Ishikawa (cell line): ENCODE data around the gene C3AR1.
A peak's percentile ranks its signal among the peaks of the same experiment; 100 is the strongest.

Source experiments
- CEBPB ChIP-seq: IDR thresholded peaks from 2 replicates; pipeline ENCODE4 v1.6.1; 2012
- CREB1 ChIP-seq: IDR thresholded peaks from 2 replicates; pipeline ENCODE4 v1.6.1; 2012; ENCODE audit warnings: low read depth
- EGR1 ChIP-seq: IDR thresholded peaks from 2 replicates; pipeline ENCODE4 v1.6.1; 2012
- EP300 ChIP-seq: IDR thresholded peaks from 2 replicates; pipeline ENCODE4 v1.6.1; 2012; ENCODE audit warnings: borderline replicate concordance
- FOXM1 ChIP-seq: IDR thresholded peaks from 2 replicates; pipeline ENCODE4 v1.6.1; 2012; ENCODE audit warnings: low read depth, borderline replicate concordance
- NFIC ChIP-seq: IDR thresholded peaks from 2 replicates; pipeline ENCODE4 v1.6.1; 2012
- RAD21 ChIP-seq: IDR thresholded peaks from 2 replicates; pipeline ENCODE4 v1.6.1; 2012; ENCODE audit warnings: low read depth
- TAF1 ChIP-seq: IDR thresholded peaks from 2 replicates; pipeline ENCODE4 v1.6.1; 2012; ENCODE audit warnings: low read depth, mild to moderate bottlenecking
- TCF12 ChIP-seq: IDR thresholded peaks from 2 replicates; pipeline ENCODE4 v1.6.1; 2012; ENCODE audit warnings: low read depth
- TEAD4 ChIP-seq: IDR thresholded peaks from 2 replicates; pipeline ENCODE4 v1.6.1; 2012
- YY1 ChIP-seq: IDR thresholded peaks from 2 replicates; pipeline ENCODE4 v1.6.1; 2012; ENCODE audit warnings: low read depth
- ZBTB7A ChIP-seq: IDR thresholded peaks from 2 replicates; pipeline ENCODE4 v1.6.1; 2012; ENCODE audit warnings: low read depth
- TF ChIP-seq, protein P1 (sequence below): IDR thresholded peaks from 2 replicates; pipeline ENCODE4 v1.6.1; 2012
- TF ChIP-seq, protein P2 (sequence below): IDR thresholded peaks from 2 replicates; pipeline ENCODE4 v1.6.1; 2012; ENCODE audit warnings: low read depth, mild to moderate bottlenecking
- TF ChIP-seq, protein P3 (sequence below): IDR thresholded peaks from 2 replicates; pipeline ENCODE4 v1.6.1; 2012

Gene C3AR1

DNA sequence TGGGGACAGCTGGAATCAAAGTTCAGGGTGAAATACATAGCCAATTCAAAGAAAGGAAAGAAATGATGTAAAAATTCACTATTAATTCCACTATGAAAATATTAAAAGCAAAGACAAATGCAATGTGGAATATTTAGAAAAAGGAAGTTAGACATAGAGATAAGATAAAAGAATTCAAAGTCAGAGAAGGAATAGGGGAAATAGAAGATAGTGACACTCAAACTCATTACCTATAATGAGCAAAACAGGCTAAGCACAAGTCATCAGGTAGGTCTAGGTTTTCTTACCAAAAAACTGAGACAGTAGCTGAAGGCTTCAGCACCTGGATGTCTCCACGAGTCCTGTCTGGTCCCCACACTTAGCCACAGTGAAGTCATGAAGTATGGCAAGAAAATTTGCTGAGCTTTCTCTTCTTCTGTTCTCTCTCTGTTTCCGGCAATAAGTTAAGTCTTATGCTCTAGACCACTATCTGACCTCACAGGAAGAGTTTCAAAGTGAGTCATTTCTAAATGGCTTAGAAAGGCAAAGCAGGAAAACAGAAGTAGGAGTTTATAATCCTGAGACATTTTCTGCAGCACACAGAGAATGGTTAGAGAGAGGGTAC, at the start of gene C3AR1:
Gene C3AR1, minus strand, starts transcription at position 369 of the 604 bp plus-strand sequence. CDS start 6,174 bp downstream, outside the sequence.
- no peak for TF ChIP-seq RAD21
- TF ChIP-seq ZBTB7A: no peak
- TF ChIP-seq, protein P1, sequence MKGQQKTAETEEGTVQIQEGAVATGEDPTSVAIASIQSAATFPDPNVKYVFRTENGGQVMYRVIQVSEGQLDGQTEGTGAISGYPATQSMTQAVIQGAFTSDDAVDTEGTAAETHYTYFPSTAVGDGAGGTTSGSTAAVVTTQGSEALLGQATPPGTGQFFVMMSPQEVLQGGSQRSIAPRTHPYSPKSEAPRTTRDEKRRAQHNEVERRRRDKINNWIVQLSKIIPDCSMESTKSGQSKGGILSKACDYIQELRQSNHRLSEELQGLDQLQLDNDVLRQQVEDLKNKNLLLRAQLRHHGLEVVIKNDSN: no peak
- TF ChIP-seq FOXM1: no peak
- TF ChIP-seq, protein P2, sequence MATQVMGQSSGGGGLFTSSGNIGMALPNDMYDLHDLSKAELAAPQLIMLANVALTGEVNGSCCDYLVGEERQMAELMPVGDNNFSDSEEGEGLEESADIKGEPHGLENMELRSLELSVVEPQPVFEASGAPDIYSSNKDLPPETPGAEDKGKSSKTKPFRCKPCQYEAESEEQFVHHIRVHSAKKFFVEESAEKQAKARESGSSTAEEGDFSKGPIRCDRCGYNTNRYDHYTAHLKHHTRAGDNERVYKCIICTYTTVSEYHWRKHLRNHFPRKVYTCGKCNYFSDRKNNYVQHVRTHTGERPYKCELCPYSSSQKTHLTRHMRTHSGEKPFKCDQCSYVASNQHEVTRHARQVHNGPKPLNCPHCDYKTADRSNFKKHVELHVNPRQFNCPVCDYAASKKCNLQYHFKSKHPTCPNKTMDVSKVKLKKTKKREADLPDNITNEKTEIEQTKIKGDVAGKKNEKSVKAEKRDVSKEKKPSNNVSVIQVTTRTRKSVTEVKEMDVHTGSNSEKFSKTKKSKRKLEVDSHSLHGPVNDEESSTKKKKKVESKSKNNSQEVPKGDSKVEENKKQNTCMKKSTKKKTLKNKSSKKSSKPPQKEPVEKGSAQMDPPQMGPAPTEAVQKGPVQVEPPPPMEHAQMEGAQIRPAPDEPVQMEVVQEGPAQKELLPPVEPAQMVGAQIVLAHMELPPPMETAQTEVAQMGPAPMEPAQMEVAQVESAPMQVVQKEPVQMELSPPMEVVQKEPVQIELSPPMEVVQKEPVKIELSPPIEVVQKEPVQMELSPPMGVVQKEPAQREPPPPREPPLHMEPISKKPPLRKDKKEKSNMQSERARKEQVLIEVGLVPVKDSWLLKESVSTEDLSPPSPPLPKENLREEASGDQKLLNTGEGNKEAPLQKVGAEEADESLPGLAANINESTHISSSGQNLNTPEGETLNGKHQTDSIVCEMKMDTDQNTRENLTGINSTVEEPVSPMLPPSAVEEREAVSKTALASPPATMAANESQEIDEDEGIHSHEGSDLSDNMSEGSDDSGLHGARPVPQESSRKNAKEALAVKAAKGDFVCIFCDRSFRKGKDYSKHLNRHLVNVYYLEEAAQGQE: no peak
- no peak for TF ChIP-seq CEBPB
- no peak for TF ChIP-seq NFIC
- no peak for TF ChIP-seq TEAD4
- TF ChIP-seq EP300: no peak
- no peak for TF ChIP-seq TAF1
- TF ChIP-seq EGR1: no peak
- TF ChIP-seq CREB1: no peak
- no peak for TF ChIP-seq YY1
- no peak for TF ChIP-seq TCF12
- TF ChIP-seq, protein P3, sequence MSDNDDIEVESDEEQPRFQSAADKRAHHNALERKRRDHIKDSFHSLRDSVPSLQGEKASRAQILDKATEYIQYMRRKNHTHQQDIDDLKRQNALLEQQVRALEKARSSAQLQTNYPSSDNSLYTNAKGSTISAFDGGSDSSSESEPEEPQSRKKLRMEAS: no peak

DNA sequence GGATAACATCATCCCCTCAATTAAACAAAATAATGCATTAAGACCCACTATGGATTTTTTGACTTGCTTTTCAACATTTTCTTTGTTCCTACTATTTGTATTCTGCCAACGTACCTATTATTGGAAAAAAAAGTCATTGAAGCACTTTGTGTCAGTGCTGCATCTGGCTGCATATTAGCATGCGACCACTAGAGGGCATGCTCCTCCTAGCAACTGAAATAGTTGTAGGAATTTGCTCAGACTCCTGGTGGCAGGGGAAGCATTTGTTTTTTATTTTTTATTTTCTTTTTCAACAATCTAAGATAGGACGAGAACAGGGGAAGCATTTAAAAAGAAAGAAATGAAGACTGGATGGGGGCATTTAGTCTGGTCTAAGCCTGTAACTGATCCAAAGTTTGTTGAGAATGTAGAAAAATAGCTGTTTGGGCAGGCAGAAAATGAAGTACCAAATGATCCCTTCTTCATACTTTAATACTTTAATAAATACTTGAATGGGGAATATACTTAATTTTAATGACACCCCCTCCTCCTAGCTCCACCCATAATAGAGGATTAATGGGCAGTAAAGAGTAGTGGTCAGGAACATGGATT, 42.7 kb upstream of the C3AR1 start:
- TF ChIP-seq, protein P3: no peak
- TF ChIP-seq TEAD4 (peak; percentile 30; the same call in 1 of the 2 replicates), RAD21 (peak; percentile 98)

DNA sequence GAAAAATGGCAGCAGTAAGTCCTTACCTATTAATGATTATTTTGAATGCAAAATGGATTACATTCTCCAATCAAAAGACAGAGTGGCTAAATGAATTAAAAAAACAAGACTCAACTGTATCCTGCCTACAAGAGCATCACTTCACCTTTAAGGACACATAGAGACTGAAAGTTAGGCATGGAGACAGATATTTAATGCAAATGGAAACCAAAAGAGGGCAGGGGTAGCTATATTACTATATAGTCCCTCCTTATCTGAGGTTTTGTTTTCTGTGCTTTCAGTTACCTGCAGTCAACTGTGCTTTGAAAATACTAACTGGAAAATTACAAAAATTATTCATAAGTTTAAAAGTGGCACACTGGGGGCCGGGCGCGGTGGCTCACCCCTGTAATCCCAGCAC, 33.1 kb upstream of the C3AR1 start:
- TF ChIP-seq TEAD4: no peak
- TF ChIP-seq TAF1: no peak
- TF ChIP-seq TCF12: no peak
- no peak for TF ChIP-seq ZBTB7A
- no peak for TF ChIP-seq FOXM1
- no peak for TF ChIP-seq NFIC
- TF ChIP-seq YY1: no peak
- TF ChIP-seq, protein P2: no peak
- TF ChIP-seq, protein P1: no peak
- TF ChIP-seq, protein P3: no peak
- TF ChIP-seq RAD21: no peak
- TF ChIP-seq EGR1: no peak
- no peak for TF ChIP-seq CREB1
- no peak for TF ChIP-seq CEBPB
- TF ChIP-seq EP300: no peak

DNA sequence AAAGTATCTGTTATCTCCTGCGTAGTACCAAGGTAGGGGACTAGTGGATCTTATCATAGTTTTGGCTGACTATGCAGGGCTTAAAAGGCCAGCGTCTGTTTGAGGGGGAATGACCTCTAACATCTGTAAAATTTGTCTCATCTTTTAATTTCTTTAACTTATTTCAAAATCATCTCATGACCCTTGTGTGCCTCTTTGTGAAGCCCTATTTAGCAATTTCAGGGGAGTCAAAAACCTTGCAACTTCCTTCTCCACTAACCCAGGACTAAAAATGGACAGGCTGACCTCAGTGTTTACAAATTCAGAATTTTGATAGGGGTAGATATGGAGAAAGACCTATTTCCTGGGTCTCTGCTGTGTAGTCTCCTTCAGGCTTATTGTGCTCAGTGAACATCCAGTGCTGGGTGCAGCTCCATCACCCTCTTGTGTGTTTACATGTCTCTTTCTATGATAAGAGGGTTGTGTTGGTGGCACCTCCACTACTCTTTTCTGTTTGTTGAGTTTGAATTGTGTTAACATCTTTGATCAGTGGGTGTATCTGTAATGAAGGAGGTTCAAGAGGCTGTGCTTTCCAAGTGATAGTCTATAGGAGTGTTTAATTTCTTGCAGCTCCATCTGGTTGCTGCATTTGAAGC, 30.2 kb upstream of the C3AR1 start:
- no peak for TF ChIP-seq CEBPB

DNA sequence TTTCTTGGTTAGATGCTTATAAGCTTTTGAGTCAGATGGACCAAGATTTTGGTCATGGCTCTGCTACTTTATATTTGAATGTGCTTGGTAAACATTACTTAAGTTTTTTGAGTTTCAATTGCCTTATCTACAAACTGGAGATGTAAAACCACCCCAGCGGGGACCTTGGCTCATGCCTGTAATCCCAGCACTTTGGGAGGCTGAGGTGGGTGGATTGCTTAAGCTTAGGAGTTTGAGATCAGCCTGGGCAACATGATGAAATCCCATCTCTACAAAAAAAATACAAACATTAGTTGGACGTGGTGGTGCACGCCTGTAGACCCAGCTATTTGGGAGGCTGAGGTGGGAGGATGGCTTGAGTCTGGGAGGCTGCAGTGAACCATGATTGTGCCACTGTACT, 27.1 kb upstream of the C3AR1 start:
- TF ChIP-seq, protein P1: no peak

DNA sequence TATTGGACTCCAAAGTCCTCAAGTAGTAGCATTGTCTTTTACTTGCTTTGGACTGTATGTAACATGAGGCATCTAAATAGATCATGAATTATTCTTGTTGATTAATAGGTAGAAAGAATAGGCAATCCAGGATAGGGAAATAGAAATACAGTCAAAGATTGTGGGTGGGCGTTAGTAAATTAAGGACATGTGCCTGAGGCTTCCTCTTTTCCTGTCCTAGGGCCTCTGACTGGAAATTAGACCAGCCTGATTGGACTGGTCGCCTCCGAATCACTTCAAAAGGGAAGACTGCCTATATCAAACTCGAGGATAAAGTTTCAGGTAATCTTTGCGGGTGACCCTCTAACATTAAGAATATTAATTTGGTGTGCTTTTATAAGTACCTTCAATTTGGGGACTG, 23.6 kb upstream of the C3AR1 start:
- TF ChIP-seq, protein P2: no peak
- no peak for TF ChIP-seq TAF1
- TF ChIP-seq NFIC: no peak
